GM18499 (cell line): ENCODE measurements around the gene PA2G4.
"Not testable (repeated sequence)": the region's sequence is repeated elsewhere in the genome, so short reads cannot be mapped to it uniquely, and the experiment has no call there.

Source experiments
- ATAC-seq: cut with Tn5 transposase; IDR thresholded peaks from one replicate; pipeline ENCODE4 v1.9.1; 2021; ENCODE audit warnings: moderate number of reproducible peaks; ENCODE audit not compliant: insufficient read depth, unreplicated experiment

PA2G4 gene

GRCh38 chr12:56151672-56152131 is 47.3 kb downstream of the PA2G4 start:
- no peak for ATAC-seq

GRCh38 chr12:56152132-56152755 is 47.9 kb downstream of the PA2G4 start, which contains the start of gene MYL6B:
Gene MYL6B (plus strand): TSS chr12:56152587. CDS start chr12:56153919, 1,332 bp downstream.
- peak; percentile 67 for ATAC-seq

- ATAC-seq: no peak
These were observed 48.7 kb downstream of the PA2G4 start for GRCh38 chr12:56152756-56153677.

- ATAC-seq: no peak
These were observed 49.3 kb downstream of the PA2G4 start for GRCh38 chr12:56153678-56154065.

GRCh38 chr12:56154246-56154771 is 50.0 kb downstream of the PA2G4 start:
- no peak for ATAC-seq

- ATAC-seq: no peak
These were observed 50.5 kb downstream of the PA2G4 start for GRCh38 chr12:56154818-56155217.

GRCh38 chr12:56155256-56155845 is 51.0 kb downstream of the PA2G4 start:
- ATAC-seq: no peak

GRCh38 chr12:56156464-56157200 is 52.3 kb downstream of the PA2G4 start:
- ATAC-seq: not testable (repeated sequence)

- ATAC-seq: no peak
These were observed 53.1 kb downstream of the PA2G4 start for GRCh38 chr12:56157201-56158028.

GRCh38 chr12:56158029-56158925 is 53.9 kb downstream of the PA2G4 start, which contains the start of gene MYL6:
Gene MYL6 (plus strand): TSS chr12:56158359. CDS start chr12:56158402, 43 bp downstream.
- no peak for ATAC-seq

GRCh38 chr12:56158926-56159461 is 54.6 kb downstream of the PA2G4 start:
- ATAC-seq: no peak

- no peak for ATAC-seq
These were observed 55.3 kb downstream of the PA2G4 start for GRCh38 chr12:56159482-56160192.

GRCh38 chr12:56160193-56160763 is 55.9 kb downstream of the PA2G4 start:
- ATAC-seq: no peak

GRCh38 chr12:56160894-56161689 is 56.7 kb downstream of the PA2G4 start:
- no peak for ATAC-seq

- ATAC-seq: no peak
These were observed 57.5 kb downstream of the PA2G4 start for GRCh38 chr12:56161690-56162351.
